Measurements from ENCODE around the gene SLC33A1.
"Not testable (repeated sequence)": the region's sequence is repeated elsewhere in the genome, so short reads cannot be mapped to it uniquely, and the experiment has no call there.

The SLC33A1 gene

GRCh38 chr3:155870133-155870944 is 16.1 kb upstream of the SLC33A1 start, which contains the start of gene GMPS:
Gene GMPS (plus strand): TSS chr3:155870650. CDS start chr3:155870871, 221 bp downstream.
- H2AFZ ChIP-seq (ENCODE audit: low read depth, low read length), result peak within 1 kb of the TSS; percentile 88
- no peaks in the 10 kb centered on the region for H3K36me3 ChIP-seq (replicated peaks; ENCODE audit: low read depth, low read length)
- peak within 1 kb of the TSS; percentile 76 for H3K27ac ChIP-seq (ENCODE audit: low read length)
- H3K4me2 ChIP-seq (ENCODE audit: low read length), result peak within 1 kb of the TSS; percentile 95
- H4K20me1 ChIP-seq (ENCODE audit: insufficient read depth, low read length), result peaks cover 36% of the 10 kb centered on the region
- H3K9me3 ChIP-seq (ENCODE audit: insufficient read depth, low read length), result no peaks in the 10 kb centered on the region
- no peaks in the 10 kb centered on the region for H3K27me3 ChIP-seq (ENCODE audit: low read depth, low read length)
- peaks cover 49% of the 10 kb centered on the region for H3K79me2 ChIP-seq (ENCODE audit: low read length)
- peak within 1 kb of the TSS; percentile 99 for H3K4me3 ChIP-seq (ENCODE audit: low read length)
- TF ChIP-seq, protein P1, sequence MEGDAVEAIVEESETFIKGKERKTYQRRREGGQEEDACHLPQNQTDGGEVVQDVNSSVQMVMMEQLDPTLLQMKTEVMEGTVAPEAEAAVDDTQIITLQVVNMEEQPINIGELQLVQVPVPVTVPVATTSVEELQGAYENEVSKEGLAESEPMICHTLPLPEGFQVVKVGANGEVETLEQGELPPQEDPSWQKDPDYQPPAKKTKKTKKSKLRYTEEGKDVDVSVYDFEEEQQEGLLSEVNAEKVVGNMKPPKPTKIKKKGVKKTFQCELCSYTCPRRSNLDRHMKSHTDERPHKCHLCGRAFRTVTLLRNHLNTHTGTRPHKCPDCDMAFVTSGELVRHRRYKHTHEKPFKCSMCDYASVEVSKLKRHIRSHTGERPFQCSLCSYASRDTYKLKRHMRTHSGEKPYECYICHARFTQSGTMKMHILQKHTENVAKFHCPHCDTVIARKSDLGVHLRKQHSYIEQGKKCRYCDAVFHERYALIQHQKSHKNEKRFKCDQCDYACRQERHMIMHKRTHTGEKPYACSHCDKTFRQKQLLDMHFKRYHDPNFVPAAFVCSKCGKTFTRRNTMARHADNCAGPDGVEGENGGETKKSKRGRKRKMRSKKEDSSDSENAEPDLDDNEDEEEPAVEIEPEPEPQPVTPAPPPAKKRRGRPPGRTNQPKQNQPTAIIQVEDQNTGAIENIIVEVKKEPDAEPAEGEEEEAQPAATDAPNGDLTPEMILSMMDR (IDR thresholded peaks at IDR 0.05; ENCODE audit: low read depth, low read length), result peak; percentile 37
- no peak for TF ChIP-seq EZH2phosphoT487 (IDR thresholded peaks at IDR 0.05; ENCODE audit: low read depth)
- peaks cover 18% of the 10 kb centered on the region for H3K4me1 ChIP-seq (ENCODE audit: low read length)
- H3K9ac ChIP-seq (ENCODE audit: low read length), result peak within 1 kb of the TSS; percentile 96

GRCh38 chr3:155869691-155870090 is 15.5 kb upstream of the SLC33A1 start:
- Histone ChIP-seq H3K4me1 (ENCODE audit: low read length) (peaks cover 18% of the 10 kb centered on the region), H3K4me3 (ENCODE audit: low read length) (peak overlapping the region; percentile 81), H2AFZ (ENCODE audit: low read depth, low read length) (peak overlapping the region; percentile 88), H3K36me3 (replicated peaks; ENCODE audit: low read depth, low read length) (no peaks in the 10 kb centered on the region), H3K27me3 (ENCODE audit: low read depth, low read length) (no peaks in the 10 kb centered on the region), H3K79me2 (ENCODE audit: low read length) (peaks cover 42% of the 10 kb centered on the region), H4K20me1 (ENCODE audit: insufficient read depth, low read length) (peaks cover 30% of the 10 kb centered on the region), H3K4me2 (ENCODE audit: low read length) (peak overlapping the region; percentile 71), H3K9me3 (ENCODE audit: insufficient read depth, low read length) (no peaks in the 10 kb centered on the region), H3K9ac (ENCODE audit: low read length) (peak overlapping the region; percentile 64), H3K27ac (ENCODE audit: low read length) (no peak overlapping the region)
- TF ChIP-seq, protein P1 (IDR thresholded peaks at IDR 0.05; ENCODE audit: low read depth, low read length), result no peak
- no peak for TF ChIP-seq EZH2phosphoT487 (IDR thresholded peaks at IDR 0.05; ENCODE audit: low read depth)

DNA sequence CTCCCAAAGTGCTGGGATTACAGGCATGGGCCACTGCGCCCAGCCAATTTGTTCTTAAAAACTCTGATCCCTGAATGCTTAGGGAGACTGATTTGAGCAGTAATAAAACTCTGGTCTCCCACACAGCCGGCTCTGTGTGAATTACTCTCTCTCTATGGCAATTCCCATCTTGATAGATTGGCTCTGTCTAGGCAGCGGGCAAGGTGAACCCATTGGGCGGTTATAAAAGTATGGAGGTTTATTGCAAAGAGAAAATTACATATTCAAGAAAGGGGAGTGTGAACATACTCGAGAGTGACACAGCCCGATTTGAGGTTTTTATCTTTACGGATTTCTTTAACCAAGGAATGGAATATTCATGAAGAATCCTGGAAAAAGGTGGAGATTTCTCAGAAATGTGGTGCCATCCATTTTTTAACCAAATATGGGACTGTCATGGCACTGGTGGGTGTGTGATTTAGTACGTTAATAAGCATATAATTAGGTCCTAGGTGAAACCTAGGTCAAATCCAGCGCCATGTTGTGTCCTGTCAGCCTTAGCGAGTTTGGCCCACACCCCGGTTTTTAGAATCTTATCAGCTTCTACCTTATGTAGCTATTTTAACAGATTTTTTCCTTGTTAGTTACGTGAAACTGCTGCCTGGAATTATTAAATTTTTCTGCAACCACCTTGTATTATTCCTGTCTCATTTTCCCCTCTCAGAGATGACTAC is 9.0 kb upstream of the SLC33A1 start:
- Histone ChIP-seq H3K36me3 (replicated peaks; ENCODE audit: low read depth, low read length) (no peaks in the 10 kb centered on the region), H4K20me1 (ENCODE audit: insufficient read depth, low read length) (no peaks in the 10 kb centered on the region), H2AFZ (ENCODE audit: low read depth, low read length) (no peak overlapping the region), H3K9ac (ENCODE audit: low read length) (no peak overlapping the region), H3K79me2 (ENCODE audit: low read length) (no peaks in the 10 kb centered on the region), H3K4me2 (ENCODE audit: low read length) (peak overlapping the region; percentile 44), H3K27me3 (ENCODE audit: low read depth, low read length) (no peaks in the 10 kb centered on the region), H3K4me1 (ENCODE audit: low read length) (peaks cover 8% of the 10 kb centered on the region; the same call in 1 of the 2 replicates), H3K4me3 (ENCODE audit: low read length) (0 out of 2 replicates have a peak overlapping the region, but pooled peaks have one; percentile 26), H3K27ac (ENCODE audit: low read length) (no peak overlapping the region), H3K9me3 (ENCODE audit: insufficient read depth, low read length) (no peaks in the 10 kb centered on the region)
- TF ChIP-seq, protein P1 (IDR thresholded peaks at IDR 0.05; ENCODE audit: low read depth, low read length), result no peak
- no peak for TF ChIP-seq EZH2phosphoT487 (IDR thresholded peaks at IDR 0.05; ENCODE audit: low read depth)

DNA sequence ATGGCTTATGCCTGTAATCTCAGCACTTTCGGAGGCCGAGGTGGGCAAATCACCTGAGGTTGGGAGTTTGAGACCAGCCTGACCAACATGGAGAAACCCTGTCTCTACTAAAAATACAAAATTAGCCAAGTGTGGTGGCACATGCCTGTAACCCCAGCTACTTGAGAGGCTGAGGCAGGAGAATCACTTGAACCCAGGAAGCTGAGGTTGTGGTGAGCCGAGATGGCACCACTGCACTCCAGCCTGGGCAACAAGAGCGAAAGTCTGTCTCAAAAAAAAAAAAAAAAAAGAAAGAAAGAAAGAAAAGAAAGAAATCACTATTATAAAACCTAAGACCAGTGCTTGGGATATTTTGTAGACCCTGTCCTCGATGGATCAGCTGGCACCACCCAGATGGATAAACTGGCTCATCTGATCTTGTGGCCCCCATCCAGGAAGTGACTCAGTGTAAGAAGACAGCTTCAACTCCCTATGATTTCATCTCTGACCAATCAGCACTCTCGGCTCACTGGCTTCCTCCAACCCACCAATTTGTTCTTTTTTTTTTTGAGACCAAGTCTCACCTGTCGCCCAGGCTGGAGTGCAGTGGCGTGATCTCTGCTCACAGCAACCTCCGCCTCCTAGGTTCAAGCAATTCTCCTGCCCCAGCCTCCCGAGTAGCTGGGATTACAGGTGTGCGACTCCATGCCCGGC is 8.2 kb upstream of the SLC33A1 start:
- not testable (repeated sequence) for H3K4me1 ChIP-seq (ENCODE audit: low read length); H3K9me3 ChIP-seq (ENCODE audit: insufficient read depth, low read length); H3K27ac ChIP-seq (ENCODE audit: low read length); H3K9ac ChIP-seq (ENCODE audit: low read length); H4K20me1 ChIP-seq (ENCODE audit: insufficient read depth, low read length); H3K36me3 ChIP-seq (replicated peaks; ENCODE audit: low read depth, low read length); H3K27me3 ChIP-seq (ENCODE audit: low read depth, low read length); H3K79me2 ChIP-seq (ENCODE audit: low read length)
- peak overlapping the region; percentile 44 for H3K4me2 ChIP-seq (ENCODE audit: low read length)
- peak overlapping the region; percentile 65; the same call in 1 of the 2 replicates for H2AFZ ChIP-seq (ENCODE audit: low read depth, low read length)
- H3K4me3 ChIP-seq (ENCODE audit: low read length), result peak overlapping the region; percentile 26; the same call in 1 of the 2 replicates
